ENCODE measurements around the gene DDX25.

DDX25 gene

DNA sequence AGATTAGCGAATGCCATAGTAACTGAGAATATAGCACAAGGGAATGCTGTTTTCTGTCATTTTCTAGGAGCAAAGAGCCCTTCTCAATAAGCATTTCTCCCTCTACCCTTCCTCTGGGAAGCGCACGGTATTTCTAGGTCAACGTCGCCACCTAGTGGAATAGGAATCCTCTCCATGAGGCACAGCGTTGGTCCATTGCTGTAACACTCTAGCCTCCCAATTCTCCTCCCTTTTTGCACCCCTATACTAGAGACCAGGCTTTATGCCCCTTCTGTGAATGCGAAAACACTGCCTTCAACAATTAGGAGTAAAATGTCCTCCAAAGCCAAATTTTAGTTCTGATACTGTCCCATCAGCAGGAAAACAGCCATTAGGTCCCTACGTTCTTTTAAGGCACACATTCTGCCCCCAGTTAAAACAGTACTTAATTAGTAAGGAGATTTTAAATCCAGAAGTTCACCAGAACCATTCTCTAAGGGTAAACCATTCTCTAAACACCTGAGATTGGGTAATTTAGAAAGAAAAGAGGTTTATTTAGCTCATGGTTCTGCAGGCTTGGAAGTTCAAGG, 29.7 kb upstream of the DDX25 start:
- TF ChIP-seq, protein P1, sequence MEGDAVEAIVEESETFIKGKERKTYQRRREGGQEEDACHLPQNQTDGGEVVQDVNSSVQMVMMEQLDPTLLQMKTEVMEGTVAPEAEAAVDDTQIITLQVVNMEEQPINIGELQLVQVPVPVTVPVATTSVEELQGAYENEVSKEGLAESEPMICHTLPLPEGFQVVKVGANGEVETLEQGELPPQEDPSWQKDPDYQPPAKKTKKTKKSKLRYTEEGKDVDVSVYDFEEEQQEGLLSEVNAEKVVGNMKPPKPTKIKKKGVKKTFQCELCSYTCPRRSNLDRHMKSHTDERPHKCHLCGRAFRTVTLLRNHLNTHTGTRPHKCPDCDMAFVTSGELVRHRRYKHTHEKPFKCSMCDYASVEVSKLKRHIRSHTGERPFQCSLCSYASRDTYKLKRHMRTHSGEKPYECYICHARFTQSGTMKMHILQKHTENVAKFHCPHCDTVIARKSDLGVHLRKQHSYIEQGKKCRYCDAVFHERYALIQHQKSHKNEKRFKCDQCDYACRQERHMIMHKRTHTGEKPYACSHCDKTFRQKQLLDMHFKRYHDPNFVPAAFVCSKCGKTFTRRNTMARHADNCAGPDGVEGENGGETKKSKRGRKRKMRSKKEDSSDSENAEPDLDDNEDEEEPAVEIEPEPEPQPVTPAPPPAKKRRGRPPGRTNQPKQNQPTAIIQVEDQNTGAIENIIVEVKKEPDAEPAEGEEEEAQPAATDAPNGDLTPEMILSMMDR (IDR thresholded peaks at IDR 0.05; ENCODE audit: low read depth, low read length): peak; percentile 88
- DNase-seq (ENCODE audit: extremely low read depth, low read depth): peak; percentile 20

DNA sequence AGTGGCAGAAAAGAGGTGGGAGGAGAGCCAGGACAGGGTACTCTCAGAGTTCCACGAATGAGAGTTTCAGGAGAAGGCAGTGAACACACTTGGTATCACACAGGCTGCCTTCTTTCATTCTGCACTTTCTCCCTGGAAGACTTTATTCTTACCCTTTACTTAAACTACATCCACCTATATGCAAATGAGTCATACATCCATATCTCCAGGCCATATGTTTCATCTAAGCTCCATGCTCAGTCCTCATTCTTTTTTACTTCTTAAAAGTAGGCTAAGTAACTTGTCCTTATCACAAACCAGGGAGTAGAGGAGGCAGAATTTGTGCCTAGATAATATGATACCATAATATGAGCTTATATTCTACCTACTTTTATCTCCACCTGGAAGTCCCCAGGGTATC, 23.0 kb upstream of the DDX25 start:
- DNase-seq (ENCODE audit: extremely low read depth, low read depth): no peak

DNA sequence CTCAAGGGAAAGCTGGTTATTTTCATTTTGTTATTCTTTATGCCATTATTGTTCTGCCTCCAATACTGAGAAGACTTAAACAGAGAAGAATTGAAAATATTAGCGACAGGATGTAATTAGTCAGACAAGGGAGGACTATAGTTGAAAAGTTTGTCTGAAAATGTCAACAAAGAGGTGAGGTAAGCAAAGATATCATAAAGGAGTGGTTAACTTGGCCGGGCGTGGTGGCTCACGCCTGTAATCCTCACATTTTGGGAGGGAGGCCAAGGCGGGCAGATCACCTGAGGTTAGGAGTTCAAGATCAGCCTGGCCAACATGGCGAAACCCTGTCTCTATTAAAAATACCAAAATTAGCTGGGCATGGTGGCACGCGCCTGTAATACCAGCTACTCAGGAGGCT, 20.9 kb upstream of the DDX25 start:
- TF ChIP-seq, protein P1 (IDR thresholded peaks at IDR 0.05; ENCODE audit: low read depth, low read length): no peak
- no peak for DNase-seq (ENCODE audit: extremely low read depth, low read depth)

More for the DNA sequence above, 23.0 kb upstream of the DDX25 start:
- TF ChIP-seq, protein P1 (IDR thresholded peaks at IDR 0.05; ENCODE audit: low read depth, low read length): no peak

DNA sequence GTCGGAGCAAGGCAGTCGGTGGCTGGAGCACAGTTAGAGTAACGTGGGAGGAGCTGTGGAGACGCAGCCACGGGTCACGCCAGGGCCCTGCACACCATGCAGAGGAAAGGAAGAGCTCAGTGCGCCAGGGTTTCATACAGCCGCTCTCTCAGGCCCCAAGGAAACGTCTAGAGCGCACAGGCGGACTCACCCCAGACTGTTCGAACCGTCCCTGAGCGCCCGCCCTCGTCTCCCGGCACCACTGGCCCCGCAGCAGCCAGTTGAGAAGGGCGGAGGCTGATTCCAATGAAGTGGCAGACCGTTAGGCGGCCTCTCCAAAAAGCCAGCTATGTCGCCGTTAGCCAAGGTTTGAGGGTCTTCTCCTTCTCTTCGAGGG, 17.3 kb upstream of the DDX25 start:
- no peak for DNase-seq (ENCODE audit: extremely low read depth, low read depth)
- TF ChIP-seq, protein P1 (IDR thresholded peaks at IDR 0.05; ENCODE audit: low read depth, low read length): no peak

DNA sequence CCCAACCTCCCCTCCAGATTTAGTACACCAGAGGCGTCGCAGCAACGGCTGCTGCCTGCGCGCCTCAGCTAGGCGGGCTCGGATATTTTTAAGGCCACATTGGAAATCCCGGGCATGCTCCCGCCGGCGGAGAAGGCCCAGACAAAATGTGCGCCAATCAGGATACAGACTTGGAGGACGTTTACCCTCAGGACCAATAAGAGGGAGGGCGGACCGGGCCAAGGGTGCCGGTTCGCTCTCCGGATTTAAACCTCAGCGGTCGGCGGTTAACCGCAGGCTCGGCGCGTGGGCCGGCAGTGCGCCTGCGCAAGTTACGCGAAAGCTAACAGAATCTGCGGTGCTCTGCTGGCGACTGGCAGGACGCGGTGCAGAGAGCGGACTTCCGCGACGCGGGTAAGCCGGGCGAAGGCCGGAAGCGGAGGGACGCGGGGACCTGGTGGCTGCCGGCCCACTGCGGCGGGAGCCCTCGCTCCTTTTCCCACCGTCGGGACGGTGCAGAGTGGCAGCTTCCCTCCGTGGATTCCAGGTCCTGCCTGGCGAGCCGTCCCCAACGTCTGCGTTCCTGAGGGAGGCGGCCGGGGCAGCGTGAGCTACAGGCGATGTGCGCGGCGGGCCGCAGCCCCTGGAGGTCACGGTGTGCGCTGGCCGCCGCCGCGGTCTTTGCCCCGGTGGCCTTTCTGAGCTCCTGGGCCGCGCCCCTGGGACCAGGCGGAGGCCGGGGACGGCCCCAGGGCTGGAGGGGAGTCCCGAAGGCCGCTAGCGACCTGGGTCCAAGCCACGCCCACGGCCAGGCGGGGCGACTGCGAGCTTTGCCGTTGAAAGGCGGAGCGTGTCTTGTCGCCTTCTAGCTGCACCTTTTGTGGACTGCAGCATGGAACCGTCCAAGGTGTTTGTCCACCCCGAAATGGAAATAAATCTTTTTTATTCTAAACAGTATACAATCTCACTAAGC, 16.7 kb upstream of the DDX25 start, which contains the start of gene HYLS1:
HYLS1 (plus strand) TSS at position 296 of the 952 bp plus-strand sequence. CDS start 11,701 bp downstream, outside the sequence.
- TF ChIP-seq, protein P1 (IDR thresholded peaks at IDR 0.05; ENCODE audit: low read depth, low read length): peak; percentile 20
- peak; percentile 90 for DNase-seq (ENCODE audit: extremely low read depth, low read depth)

DNA sequence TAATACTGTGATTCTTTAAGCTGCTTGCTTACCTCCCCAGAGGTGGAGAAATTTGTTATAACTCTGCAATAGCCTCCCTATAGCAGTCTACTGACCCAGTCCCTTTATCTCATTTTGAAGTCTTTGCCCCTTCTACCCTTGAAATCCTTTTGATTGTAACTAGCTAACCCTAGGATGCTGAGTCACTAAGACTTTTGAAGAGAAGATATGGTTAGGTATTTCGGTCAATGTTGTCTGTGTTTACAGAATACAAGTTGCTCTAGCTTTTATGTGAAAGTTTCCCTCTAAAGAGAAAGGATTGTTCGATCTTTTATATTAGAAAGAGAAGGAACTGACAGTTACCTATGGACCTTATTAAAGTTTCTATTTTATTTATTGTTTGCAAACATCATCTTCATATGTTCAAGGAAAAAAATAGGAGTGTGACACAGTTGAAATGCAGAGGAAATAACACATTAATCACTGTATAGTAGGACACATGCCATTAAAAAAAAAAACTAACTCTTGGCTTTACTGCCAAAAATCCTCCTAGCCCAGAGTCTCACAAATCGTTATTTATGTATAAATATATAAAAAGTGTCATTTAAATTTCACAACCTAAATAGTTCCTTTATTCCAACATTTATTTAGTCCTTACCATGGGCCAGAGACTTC, 13.7 kb upstream of the DDX25 start:
- TF ChIP-seq, protein P1 (IDR thresholded peaks at IDR 0.05; ENCODE audit: low read depth, low read length): no peak

More for the DNA sequence above, 13.7 kb upstream of the DDX25 start:
- DNase-seq (ENCODE audit: extremely low read depth, low read depth): no peak

Measured in AG09319 (cell line).